NCI-H1417 (cell line): ENCODE measurements around the gene FYN.

Source experiments
- DNase-seq, 3 experiments: peaks; one replicate each; lab custom pipeline; 2025; lab: John Stamatoyannopoulos, UW

FYN gene

DNA sequence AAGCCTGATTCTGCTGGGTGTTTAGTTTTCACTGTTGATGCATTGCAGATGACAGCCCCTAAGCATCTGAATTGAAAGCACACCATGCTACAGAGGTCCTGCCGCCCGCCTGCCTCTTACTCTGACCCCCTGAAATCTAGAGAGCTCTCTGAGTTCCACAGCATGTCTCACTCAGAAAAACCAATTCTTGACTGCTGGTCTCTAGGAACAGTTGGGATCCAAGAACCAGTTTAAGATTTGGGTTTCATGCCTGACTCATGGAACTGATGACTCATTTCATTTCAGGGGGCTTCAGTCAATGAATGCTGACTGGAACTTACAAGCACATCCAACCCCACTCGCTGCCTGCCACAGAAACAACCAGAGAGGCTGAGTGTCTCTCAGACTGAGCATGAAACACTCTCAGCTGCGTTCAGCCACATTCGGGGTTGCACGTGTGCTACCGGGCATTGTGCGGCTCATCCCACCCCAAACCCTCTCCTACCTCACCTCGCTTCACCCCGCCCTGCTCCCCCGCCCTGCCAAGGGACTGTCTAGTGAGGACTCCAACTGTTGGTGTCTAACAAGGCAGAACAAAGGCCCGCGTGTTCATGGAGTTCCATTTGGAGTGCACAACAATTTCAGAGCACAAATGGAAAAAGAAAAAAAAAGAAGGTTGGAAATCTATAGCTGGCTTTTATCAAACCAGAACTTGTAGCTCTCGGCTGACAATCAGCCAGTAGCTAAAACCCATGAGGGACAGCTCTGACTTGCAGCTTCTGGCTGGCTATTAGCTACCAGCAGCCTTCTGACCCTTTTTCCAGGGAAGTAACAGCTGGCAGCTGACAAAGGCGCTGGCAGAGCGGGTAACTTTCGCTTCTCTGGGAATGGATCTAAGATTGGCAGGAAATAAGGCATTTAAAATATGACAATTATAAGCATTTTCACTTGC is 247.5 kb downstream of the FYN start:
- peak in 1 of 3 experiments; percentile 79 for DNase-seq

DNA sequence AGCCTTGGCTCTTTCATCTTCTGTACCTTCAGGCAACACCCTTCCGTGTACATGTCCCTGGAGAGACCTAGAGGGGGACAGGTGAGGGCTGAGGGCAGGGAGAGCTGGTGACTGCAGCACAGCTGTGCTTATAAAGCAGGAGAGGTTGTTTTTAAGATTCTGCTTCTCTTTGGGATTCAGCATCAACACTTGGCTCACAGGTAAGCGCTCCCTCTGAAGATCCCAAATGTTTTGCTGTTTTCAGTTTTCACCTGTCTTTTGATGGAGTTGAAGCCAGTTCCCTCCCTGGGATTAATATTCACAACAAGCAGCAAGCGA is 248.2 kb downstream of the FYN start:
- no peak for DNase-seq

DNA sequence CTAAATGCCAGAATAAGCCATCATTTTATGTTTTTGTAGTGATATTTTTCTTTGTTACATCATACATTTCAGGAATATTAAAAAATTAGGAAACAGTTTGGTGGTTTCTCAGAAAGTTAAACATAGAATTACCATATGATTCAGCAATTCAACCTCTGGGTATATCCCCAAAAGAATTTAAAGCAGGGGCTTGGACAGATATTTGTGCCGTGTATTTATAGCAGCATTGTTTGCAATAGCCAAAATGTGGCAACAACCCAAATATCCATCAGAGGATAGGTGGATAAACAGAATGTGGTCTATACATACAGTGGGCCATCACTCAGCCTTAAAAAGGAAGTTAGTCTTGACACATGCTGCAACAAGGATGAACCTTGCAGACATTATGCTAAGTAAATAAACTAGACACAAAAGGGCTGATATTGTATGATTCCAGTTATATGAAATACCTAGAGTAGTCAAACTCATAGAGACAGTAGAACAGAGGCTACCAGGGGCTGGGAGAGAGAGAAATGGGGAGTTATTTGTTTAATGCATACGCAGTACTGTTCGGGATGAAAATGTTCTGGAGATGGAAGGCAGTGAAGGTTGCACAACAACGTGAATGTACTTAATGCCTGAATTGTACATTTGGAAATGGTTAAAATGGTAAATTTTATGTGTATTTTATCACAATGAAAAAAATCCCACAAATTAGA is 248.7 kb downstream of the FYN start:
- DNase-seq: peak in 1 of 3 experiments; percentile 39

DNA sequence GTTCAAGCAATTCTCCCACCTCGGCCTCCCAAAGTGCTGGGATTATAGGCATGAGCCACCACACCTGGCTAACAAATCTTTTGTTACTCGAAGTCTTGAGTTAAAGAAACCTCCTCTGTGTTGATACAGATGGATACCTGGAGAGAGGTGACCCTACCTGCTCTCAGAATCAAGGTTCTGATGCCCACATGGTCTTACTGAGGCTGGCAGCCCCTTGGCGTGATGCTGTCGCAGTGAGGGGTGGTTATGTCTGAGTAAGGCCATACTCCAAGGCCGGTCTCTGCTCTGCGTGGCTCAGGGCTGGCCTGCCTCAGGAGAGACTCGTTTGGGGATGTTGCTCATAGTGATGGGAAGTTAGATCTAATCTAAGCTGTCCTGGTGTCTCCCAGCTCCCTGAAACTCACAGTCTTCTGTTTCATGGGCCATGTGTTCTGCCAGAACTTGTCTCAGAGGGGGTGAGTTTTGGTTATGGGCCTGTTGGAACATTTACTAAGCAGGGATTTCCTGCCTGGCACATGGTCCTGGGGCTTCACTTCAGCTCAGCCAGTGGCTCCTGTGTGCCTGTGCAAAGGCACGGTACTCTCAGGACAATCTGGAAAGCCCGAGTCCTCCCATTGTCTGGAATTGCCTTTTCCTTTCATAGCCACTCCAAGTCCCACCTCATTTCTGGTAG is 250.1 kb downstream of the FYN start:
- no peak for DNase-seq

DNA sequence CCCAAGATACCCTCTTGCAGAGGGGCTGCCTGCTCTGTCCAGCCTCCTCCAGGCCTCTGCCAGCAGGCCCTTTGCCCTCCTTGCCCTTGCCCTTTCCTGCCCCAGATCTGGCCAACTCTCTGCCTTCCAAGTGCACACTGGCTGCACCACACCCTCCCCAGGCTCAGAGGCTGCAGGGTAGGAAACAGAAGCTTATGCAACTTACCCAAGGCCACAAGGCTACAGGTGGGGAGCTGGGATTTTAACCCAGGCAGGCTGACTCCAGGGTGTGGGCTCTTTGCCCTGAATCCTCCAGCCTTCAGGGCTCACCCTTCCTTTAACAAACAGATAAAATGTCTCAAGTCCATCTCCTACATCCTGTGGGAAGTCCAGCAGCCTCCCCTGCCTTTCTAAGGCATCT is 253.1 kb downstream of the FYN start:
- no peak for DNase-seq

DNA sequence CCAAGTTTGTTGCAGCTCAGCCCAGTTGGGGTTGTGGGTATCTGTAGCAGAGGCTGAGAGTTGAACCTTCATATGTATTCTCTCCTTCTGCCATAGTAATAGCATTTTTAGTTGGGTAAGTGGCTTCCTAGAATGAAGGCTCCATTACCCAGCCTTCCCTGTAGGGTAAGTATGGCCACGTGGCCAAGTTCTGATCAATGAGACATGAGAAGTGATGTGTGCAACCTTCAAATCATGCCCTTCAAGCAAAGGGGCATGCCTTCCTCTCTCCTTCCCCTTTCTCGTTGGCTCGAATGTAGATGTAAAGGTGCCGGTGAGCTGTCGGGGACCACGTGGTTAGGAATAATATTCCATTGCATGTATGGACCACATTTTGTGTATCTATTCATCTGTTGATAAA is 254.8 kb downstream of the FYN start:
- no peak for DNase-seq

DNA sequence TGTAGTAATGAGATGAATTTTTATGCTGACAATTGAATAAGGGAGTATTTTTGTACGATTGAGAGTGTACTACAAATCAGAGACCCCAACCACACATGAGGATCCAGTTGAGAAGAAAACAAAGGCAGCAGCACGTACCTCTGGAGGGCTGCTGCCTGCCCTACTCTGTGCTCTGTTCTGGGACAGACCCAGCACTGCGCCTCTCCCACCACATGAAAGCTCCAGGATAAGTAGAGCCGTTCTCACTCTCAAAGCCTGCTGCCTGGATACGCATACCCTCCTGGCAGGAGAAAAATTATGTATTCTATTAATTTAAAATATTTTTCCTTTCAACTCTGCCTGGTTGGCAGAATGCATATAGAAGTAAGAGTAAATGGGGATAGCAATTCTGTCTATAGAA is 256.1 kb downstream of the FYN start:
- DNase-seq: no peak

DNA sequence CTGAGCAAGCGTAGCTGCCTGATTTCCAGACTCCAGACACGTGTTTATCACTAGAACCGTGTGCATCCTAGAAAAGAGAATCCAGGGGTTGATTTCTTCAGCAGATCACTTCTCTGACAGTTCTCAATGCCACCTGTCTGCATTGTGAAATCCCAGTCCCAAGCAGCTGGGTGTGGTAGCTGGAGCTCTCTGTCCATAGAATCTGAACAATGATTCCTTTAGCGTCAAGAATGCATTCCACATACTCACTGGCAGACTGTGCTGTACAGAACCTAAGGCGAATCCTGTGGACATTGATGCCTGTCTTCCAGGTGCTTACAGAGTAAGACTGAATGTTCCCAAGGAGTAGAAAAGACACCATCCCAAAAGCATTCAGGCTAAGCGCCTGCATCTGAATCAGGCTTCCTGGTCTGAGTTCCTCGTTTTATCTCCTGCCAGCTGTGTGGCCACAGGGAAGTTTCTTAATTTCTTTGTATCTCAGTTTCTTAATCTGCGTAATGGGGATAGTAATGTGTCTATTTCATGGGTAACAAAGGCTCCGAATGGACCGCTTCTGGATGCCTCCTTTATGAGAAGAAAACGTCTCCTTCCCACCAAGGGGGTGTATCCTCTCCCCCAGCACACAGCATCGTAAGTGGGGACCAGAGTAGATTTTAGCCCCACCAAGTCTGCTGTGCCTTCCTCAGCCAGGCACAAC is 257.2 kb downstream of the FYN start:
- DNase-seq: peak in 1 of 3 experiments; percentile 21

DNA sequence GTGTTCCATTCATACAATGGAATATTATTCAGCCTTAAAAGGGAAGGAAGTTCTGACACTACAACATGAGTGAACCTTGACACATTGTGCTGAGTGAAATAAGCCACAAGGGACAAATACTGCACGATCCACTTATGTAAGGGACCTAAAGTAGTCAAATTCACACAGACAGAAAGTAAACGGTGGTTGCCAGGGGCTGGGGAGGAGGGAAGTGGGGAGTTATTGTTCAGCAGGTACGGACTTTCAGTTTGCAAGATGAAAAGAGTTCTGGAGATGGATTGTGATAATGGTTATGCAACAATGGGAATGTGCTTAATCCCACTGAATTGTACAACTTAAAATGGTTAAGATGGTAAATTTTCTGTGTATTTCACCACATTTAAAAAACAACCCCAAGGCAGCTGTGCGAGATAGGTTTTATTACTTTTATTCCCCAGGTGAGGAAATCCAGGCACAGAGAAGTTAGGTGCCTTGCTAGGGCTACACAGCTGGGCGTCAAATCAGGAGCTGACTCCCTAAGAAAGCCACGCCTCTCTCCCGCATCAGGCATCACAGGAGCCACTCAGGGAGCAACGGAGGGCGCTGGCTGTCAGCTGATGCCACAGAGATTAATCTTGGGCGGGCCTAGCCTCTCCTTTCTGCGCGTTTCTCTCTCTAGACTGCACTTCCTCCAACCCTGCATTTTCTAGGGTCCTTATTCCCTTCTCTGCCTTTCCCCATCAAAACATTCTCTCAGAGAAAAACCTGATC is 258.2 kb downstream of the FYN start:
- peak in 1 of 3 experiments; percentile 85 for DNase-seq

DNA sequence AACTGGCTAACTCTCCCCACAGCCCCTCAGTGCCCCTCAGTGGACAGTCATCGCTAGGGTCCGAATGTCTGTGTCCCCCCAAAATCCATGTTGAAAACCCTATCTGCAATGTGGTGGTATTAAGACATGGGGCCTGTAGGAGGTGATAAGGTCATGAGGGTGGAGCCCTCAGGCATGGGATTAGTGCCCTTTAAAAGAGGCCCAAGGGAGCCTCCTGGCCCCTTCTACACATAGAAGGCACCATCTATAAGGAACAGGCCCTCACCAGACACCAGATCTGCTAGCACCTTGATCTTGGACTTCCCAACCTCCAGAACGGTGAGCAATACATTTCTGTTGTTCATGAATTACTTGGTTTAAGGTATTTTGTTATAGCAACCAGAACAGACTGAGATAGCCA is 260.9 kb downstream of the FYN start:
- DNase-seq: no peak

DNA sequence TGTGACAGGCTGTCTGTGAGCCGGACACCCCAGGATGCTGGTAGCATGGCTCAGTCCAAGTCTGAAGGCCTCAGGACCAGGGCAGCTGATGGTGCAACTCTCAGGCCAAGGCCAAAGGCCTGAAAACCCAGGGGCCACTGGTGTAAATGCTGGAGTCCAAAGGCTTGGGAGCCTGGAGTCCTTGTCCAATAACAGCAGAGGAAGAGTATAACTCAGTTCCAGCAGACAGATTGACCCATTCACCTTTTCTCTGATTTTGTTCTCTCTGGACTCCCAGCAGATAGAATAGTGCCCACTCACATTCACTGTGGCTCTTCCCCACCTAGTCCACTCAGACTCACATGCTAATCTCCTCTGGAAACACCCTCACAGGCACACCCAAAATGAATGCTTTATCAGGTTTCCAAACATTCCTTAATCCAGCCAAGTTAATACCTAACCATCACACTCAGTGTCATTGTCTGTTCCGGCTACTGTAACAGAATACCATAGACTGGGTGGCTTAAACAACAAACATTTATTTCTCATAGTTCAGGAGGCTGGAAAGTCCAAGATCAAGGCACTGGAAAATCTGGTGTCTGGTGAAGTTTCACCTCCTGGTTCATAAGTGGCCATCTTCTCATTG is 262.6 kb downstream of the FYN start:
- no peak for DNase-seq
